Peyer's patch (tissue), 4 donors: ENCODE results near the gene CTSH. TPM values are rescaled to one million over a fixed set of nuclear protein-coding genes. Genes with fewer than 3 reads are reported as not detected.
A peak's percentile ranks its signal among the peaks of the same experiment; 100 is the strongest.

ENCODE experiments used
- DNase-seq, 3 donors: peaks; one replicate each; pipeline ENCODE4 v3.0.0-alpha.2; 2017 to 2019
- H3K27ac ChIP-seq, 4 donors: fragments of 200-600 bp; sonication (generic); one replicate each; pipeline ENCODE4 v1.5.1; 2016 to 2019
- H3K27me3 ChIP-seq, 2 donors: fragments of 200-600 bp; sonication (generic); one replicate each; pipeline ENCODE4 v1.5.1; 2019
- H3K36me3 ChIP-seq, 3 donors: fragments of 200-600 bp; sonication (generic); one replicate each; pipeline ENCODE4 v1.5.1; 2016 to 2019
- H3K4me1 ChIP-seq, 4 donors: fragments of 200-600 bp; sonication (generic); one replicate each; pipeline ENCODE4 v1.5.1; 2016 to 2019
- H3K4me3 ChIP-seq, 4 donors: fragments of 200-600 bp; sonication (generic); 1 replicate in 3 of 4; 2 replicates in 1 of 4; pipeline ENCODE4 v1.5.1; 2016 to 2019; ENCODE audit warnings: mild to moderate bottlenecking in 1 of 4
- H3K9me3 ChIP-seq, 4 donors: fragments of 200-600 bp; sonication (generic); one replicate each; pipeline ENCODE4 v1.5.1; 2016 to 2019; ENCODE audit warnings: mild to moderate bottlenecking in 1 of 4
- CTCF ChIP-seq, 6 experiments: fragments of 450-650 bp in 4 of 6; fragments of 200-600 bp in 2 of 6; sonication (generic) in 1 of 6; IDR thresholded peaks; one replicate each; pipeline ENCODE4 v1.5.1; 2017 to 2019; ENCODE audit warnings: antibody characterized with exemption in 6 of 6, mild to moderate bottlenecking in 3 of 6, moderate library complexity in 1 of 6
- POLR2A ChIP-seq, 2 donors: fragments of 450-650 bp; IDR thresholded peaks; one replicate each; pipeline ENCODE4 v1.5.1; 2017; ENCODE audit warnings: antibody characterized with exemption in 2 of 2, mild to moderate bottlenecking in 2 of 2, moderate library complexity in 2 of 2
- total RNA-seq, 4 donors: library from RNA; depleted of rRNA; stranded (reverse); fragments of >200 nt; gene quantifications; one replicate each; pipeline ENCODE4 v1.1.0, GENCODE V29; 2016

CTSH gene
- total RNA-seq, 4 donors from 2014 or later, result 99.9 to 198 (median 161) TPM

GRCh38 chr15:78921940-78922339 is 22.9 kb downstream of the CTSH start:
- Histone ChIP-seq H3K36me3 (peaks cover 0 to 77% (median 0%) of the 10 kb centered on the region in 3 donors), H3K4me3 (no peak overlapping the region), H3K27ac (no peak overlapping the region), H3K4me1 (no peaks in the 10 kb centered on the region), H3K27me3 (no peaks in the 10 kb centered on the region), H3K9me3 (no peaks in the 10 kb centered on the region)
- DNase-seq, result no peak
- TF ChIP-seq CTCF (IDR thresholded peaks at IDR 0.05), result no peak
- no peak for TF ChIP-seq POLR2A (IDR thresholded peaks at IDR 0.05)

DNA sequence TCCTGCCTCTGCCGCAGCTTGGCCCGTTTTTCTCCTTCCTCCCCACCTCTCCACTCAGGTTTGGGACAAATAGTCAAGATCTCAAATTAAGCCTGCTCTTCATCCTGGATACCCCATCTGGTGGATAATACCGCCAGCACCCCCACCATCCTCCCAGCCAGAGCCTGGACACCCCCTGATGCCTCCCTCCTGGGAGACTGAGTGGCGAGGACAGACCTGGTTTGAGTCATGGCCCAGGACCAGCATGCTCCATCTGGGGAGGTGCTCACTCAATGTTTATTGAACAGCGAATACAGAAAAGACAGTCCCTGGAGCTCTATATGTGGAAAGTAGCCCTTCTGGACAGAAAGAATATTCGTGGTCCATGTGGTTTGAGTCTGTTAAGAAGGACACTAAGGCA is 23.3 kb downstream of the CTSH start:
- Histone ChIP-seq H3K4me3 (no peak overlapping the region), H3K27me3 (no peaks in the 10 kb centered on the region), H3K9me3 (no peaks in the 10 kb centered on the region), H3K36me3 (peaks cover 0 to 73% (median 0%) of the 10 kb centered on the region in 3 donors), H3K27ac (no peak overlapping the region), H3K4me1 (peaks cover 0 to 1% (median 0%) of the 10 kb centered on the region in 4 donors)
- TF ChIP-seq POLR2A (IDR thresholded peaks at IDR 0.05), result no peak
- no peak for TF ChIP-seq CTCF (IDR thresholded peaks at IDR 0.05)
- no peak for DNase-seq

DNA sequence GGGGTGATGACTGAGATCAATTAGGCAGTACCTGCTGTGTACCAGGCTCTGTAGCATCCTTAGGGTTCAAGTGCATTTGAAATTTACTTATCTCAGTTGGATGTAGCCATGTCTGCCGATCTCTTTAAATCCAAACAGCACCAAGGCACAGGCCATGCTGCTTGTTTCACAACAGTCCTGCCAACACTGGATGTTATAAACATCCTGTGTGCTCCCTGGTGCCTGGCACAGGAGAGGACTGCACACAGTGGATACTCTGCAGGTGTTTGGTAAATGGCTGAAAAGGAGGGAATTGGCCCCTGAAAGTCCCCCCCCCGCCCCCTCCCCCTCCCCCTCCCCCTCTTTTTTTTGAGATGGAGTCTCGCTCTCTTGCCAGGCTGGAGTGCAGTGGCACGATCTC is 27.0 kb downstream of the CTSH start:
- no peaks in the 10 kb centered on the region for H3K9me3 ChIP-seq
- no peak overlapping the region for H3K4me3 ChIP-seq
- H3K4me1 ChIP-seq, result peaks cover 0 to 5% (median 0%) of the 10 kb centered on the region in 4 donors
- DNase-seq, result no peak
- H3K27ac ChIP-seq, result no peak overlapping the region
- peaks cover 0 to 44% (median 0%) of the 10 kb centered on the region in 3 donors for H3K36me3 ChIP-seq
- TF ChIP-seq POLR2A (IDR thresholded peaks at IDR 0.05) (no peak), CTCF (IDR thresholded peaks at IDR 0.05) (no peak)
- H3K27me3 ChIP-seq, result no peaks in the 10 kb centered on the region

- Histone ChIP-seq H3K4me1 (peaks cover 0 to 5% (median 0%) of the 10 kb centered on the region in 4 donors), H3K27me3 (no peaks in the 10 kb centered on the region), H3K9me3 (no peaks in the 10 kb centered on the region), H3K4me3 (no peak overlapping the region), H3K27ac (peak overlapping the region in 1 of 4 donors; percentile 26), H3K36me3 (peaks cover 0 to 38% (median 0%) of the 10 kb centered on the region in 3 donors)
- TF ChIP-seq CTCF (IDR thresholded peaks at IDR 0.05) (no peak), POLR2A (IDR thresholded peaks at IDR 0.05) (no peak)
- no peak for DNase-seq
These were observed 28.8 kb downstream of the CTSH start for GRCh38 chr15:78916088-78916487.

DNA sequence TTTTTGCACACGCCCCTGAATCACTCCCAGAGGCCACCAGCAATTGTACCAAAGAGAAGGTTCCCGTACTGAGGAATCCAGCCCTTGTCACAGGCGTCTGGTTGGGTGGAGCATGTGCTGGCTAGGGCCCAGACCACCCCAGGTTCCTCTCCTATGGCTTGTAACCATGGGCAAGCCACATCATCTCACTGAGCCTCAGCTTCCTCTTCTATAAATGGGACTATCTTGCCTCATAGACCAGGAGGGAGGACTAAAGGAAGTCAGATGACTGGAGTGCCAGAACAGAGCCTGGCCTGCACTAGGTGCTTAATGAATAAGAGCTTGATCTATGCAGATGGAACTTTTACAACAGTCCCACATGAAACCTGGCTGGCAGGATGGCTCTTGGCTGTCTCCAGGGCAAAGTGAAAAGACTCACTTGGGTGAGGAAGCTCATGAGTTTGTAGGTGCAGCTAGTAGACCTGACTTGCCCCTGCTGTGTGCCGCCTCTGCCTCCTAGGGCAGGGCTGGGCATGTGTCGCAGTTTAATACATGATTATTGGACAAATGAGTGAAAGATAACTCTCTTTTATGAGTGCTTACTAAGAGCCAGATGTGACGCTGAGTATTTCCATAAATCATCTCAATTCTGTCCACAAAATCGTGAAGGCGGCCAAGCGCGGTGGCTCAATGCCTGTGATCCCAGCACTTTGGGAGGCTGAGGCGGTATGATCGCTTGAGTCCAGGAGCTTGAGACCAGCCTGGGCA is 29.3 kb downstream of the CTSH start:
- TF ChIP-seq POLR2A (IDR thresholded peaks at IDR 0.05) (no peak), CTCF (IDR thresholded peaks at IDR 0.05) (no peak)
- H3K9me3 ChIP-seq, result no peaks in the 10 kb centered on the region
- H3K4me1 ChIP-seq, result peaks cover 0 to 5% (median 0%) of the 10 kb centered on the region in 4 donors
- DNase-seq, result peak in 1 of 3 donors; percentile 58
- no peak overlapping the region for H3K4me3 ChIP-seq
- H3K36me3 ChIP-seq, result peaks cover 0 to 32% (median 0%) of the 10 kb centered on the region in 3 donors
- H3K27ac ChIP-seq, result peak overlapping the region in 2 of 4 donors; percentile 7 to 46
- H3K27me3 ChIP-seq, result no peaks in the 10 kb centered on the region
